Panc1 (cell line): ENCODE data around the gene MDGA2.

Experiments used
- POLR2AphosphoS5 ChIP-seq: IDR thresholded peaks from 2 replicates; pipeline ENCODE4 v1.6.1; 2012; ENCODE audit warnings: mild to moderate bottlenecking, low read depth, low read length, moderate library complexity
- TF ChIP-seq, protein P1 (sequence below): fragments of 450-650 bp; IDR thresholded peaks from 2 replicates; pipeline ENCODE4 v1.5.1; 2017; ENCODE audit warnings: mild to moderate bottlenecking
- TF ChIP-seq, protein P2 (sequence below), 2 experiments: IDR thresholded peaks; 2 replicates each; pipeline ENCODE4 v1.6.1; 2011 to 2012; ENCODE audit warnings: low read depth in 2 of 2, control low read depth in 1 of 2, low read length in 1 of 2, mild to moderate bottlenecking in 1 of 2, moderate library complexity in 1 of 2; ENCODE audit not compliant: insufficient read depth in 1 of 2

DNA sequence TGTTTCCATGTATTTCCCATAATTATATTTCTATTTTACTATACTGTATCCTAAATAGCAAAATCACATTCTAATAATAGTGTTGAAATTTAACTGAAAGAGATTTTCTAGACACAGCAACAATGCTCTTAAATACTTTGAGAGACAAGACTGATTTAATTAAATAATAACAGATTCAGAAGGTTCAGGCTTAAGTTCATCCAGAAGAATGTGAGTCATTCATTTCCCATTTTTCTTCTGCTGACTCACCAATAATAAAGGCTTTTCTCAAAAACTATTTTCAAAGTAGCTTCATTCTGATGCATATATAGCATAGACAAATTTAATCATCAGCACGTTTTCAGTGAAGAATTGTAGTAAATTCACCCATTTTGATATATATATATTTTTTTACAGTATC is 481.4 kb downstream of the MDGA2 start:
- TF ChIP-seq, protein P1, sequence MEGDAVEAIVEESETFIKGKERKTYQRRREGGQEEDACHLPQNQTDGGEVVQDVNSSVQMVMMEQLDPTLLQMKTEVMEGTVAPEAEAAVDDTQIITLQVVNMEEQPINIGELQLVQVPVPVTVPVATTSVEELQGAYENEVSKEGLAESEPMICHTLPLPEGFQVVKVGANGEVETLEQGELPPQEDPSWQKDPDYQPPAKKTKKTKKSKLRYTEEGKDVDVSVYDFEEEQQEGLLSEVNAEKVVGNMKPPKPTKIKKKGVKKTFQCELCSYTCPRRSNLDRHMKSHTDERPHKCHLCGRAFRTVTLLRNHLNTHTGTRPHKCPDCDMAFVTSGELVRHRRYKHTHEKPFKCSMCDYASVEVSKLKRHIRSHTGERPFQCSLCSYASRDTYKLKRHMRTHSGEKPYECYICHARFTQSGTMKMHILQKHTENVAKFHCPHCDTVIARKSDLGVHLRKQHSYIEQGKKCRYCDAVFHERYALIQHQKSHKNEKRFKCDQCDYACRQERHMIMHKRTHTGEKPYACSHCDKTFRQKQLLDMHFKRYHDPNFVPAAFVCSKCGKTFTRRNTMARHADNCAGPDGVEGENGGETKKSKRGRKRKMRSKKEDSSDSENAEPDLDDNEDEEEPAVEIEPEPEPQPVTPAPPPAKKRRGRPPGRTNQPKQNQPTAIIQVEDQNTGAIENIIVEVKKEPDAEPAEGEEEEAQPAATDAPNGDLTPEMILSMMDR: no peak
- TF ChIP-seq, protein P2, sequence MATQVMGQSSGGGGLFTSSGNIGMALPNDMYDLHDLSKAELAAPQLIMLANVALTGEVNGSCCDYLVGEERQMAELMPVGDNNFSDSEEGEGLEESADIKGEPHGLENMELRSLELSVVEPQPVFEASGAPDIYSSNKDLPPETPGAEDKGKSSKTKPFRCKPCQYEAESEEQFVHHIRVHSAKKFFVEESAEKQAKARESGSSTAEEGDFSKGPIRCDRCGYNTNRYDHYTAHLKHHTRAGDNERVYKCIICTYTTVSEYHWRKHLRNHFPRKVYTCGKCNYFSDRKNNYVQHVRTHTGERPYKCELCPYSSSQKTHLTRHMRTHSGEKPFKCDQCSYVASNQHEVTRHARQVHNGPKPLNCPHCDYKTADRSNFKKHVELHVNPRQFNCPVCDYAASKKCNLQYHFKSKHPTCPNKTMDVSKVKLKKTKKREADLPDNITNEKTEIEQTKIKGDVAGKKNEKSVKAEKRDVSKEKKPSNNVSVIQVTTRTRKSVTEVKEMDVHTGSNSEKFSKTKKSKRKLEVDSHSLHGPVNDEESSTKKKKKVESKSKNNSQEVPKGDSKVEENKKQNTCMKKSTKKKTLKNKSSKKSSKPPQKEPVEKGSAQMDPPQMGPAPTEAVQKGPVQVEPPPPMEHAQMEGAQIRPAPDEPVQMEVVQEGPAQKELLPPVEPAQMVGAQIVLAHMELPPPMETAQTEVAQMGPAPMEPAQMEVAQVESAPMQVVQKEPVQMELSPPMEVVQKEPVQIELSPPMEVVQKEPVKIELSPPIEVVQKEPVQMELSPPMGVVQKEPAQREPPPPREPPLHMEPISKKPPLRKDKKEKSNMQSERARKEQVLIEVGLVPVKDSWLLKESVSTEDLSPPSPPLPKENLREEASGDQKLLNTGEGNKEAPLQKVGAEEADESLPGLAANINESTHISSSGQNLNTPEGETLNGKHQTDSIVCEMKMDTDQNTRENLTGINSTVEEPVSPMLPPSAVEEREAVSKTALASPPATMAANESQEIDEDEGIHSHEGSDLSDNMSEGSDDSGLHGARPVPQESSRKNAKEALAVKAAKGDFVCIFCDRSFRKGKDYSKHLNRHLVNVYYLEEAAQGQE (IDR thresholded peaks at IDR 0.05; ENCODE audit: insufficient read depth in 1 of 2, low read depth in 2 of 2, low read length in 1 of 2): no peak
- no peak for TF ChIP-seq POLR2AphosphoS5
